Testis (tissue), 2 donors: Measurements from ENCODE around the gene CCSER2.

Experiments
- CTCF ChIP-seq, 3 experiments: fragments of 450-650 bp in 2 of 3; fragments of 200-600 bp in 1 of 3; sonication (generic) in 1 of 3; IDR thresholded peaks; one replicate each; pipeline ENCODE4 v1.5.1; 2016 to 2019; ENCODE audit warnings: antibody characterized with exemption in 3 of 3, mild to moderate bottlenecking in 2 of 3, moderate library complexity in 1 of 3
- POLR2A ChIP-seq: fragments of 450-650 bp; IDR thresholded peaks from one replicate; pipeline ENCODE4 v1.6.1; 2017; ENCODE audit warnings: antibody characterized with exemption, mild to moderate bottlenecking, moderate library complexity

DNA sequence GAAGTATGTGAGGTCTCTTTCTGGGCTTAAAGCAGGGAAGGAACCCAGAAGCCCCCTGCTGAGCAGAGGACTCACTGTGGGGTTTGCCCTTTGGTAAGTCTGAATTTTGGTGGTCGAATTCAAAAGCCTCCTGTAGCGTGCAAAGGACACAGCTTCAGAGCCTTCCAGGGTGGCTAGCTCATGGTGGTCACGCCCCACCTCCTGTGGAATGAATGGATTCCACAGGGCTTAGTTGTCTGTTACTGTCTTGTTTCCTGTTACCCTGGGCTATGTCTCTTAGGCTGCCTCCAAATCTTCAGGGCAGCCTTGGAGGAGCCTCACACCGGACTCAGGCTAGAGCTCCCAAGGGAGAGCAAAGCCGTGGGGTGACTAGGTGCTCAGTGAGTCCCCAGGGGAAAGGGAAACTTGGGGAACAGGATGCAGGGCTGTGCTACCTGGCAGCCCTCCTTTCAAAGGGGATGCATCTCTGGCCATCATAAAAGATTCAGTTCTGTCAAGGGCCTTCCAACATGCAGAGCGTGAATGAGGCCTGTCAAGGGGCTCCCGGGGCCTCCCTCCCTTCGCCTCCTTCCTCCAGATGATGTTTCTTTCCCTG lies 211.7 kb downstream of the CCSER2 start:
- TF ChIP-seq CTCF (IDR thresholded peaks at IDR 0.05) (no peak), POLR2A (no peak)
